Spleen (tissue), 11 donors: ENCODE measurements around the gene HIPK2. TPM values are rescaled to one million over a fixed set of nuclear protein-coding genes. Genes with fewer than 3 reads are reported as not detected.
A peak's percentile ranks its signal among the peaks of the same experiment; 100 is the strongest.

Source experiments
- DNase-seq: peaks from one replicate; pipeline ENCODE4 v3.0.0-alpha.2; 2020
- H3K27ac ChIP-seq, 8 donors: fragments of 200-600 bp; sonication (generic) in 7 of 8; 1 replicate in 4 of 8; 2 replicates in 4 of 8; pipeline versions ENCODE4 v1.5.0 to v1.8.0; 2016 to 2021; ENCODE audit warnings: inconsistent platforms in 4 of 8, mild to moderate bottlenecking in 4 of 8, moderate library complexity in 1 of 8
- H3K27me3 ChIP-seq, 7 donors: fragments of 200-600 bp; sonication (generic) in 6 of 7; replicated peaks in 1 of 7; 1 replicate in 4 of 7; 2 replicates in 3 of 7; pipeline versions ENCODE4 v1.5.0 to v1.8.0; 2016 to 2021; ENCODE audit warnings: inconsistent platforms in 3 of 7, mild to moderate bottlenecking in 1 of 7
- H3K36me3 ChIP-seq, 6 donors: fragments of 200-600 bp; sonication (generic) in 5 of 6; 1 replicate in 4 of 6; 2 replicates in 2 of 6; pipeline versions ENCODE4 v1.5.0 to v1.8.0; 2016 to 2021; ENCODE audit warnings: inconsistent platforms in 2 of 6
- H3K4me1 ChIP-seq, 6 donors: fragments of 200-600 bp; sonication (generic) in 5 of 6; 1 replicate in 3 of 6; 2 replicates in 3 of 6; pipeline versions ENCODE4 v1.5.0 to v1.8.0; 2016 to 2021; ENCODE audit warnings: inconsistent platforms in 3 of 6
- H3K4me3 ChIP-seq, 8 donors: fragments of 200-600 bp; sonication (generic) in 7 of 8; 1 replicate in 4 of 8; 2 replicates in 4 of 8; pipeline versions ENCODE4 v1.5.0 to v1.8.0; 2016 to 2021; ENCODE audit warnings: inconsistent platforms in 4 of 8, mild to moderate bottlenecking in 4 of 8, moderate library complexity in 2 of 8
- H3K9me3 ChIP-seq, 8 donors: fragments of 200-600 bp; sonication (generic) in 7 of 8; 1 replicate in 4 of 8; 2 replicates in 4 of 8; pipeline versions ENCODE4 v1.5.0 to v1.8.0; 2016 to 2021; ENCODE audit warnings: inconsistent platforms in 4 of 8
- POLR2A ChIP-seq, 3 donors: fragments of 450-650 bp; IDR thresholded peaks; one replicate each; pipeline ENCODE4 v1.5.1; 2017; ENCODE audit warnings: antibody characterized with exemption in 3 of 3, mild to moderate bottlenecking in 1 of 3
- POLR2AphosphoS5 ChIP-seq, 3 donors: sonication (generic); formaldehyde crosslinking; IDR thresholded peaks; one replicate each; pipeline ENCODE4 v1.5.1; 2017; ENCODE audit warnings: antibody characterized with exemption in 3 of 3
- WGBS, 5 donors: extraction: QIAGEN DNeasy Blood & Tissue Kit in 3 of 5; methylation state at CpG; one replicate each; pipeline versions ENCODE4 v1.1.5 to v1.1.7; 2013 to 2018; 5-methylcytosine and 5-hydroxymethylcytosine counted together
- intact Hi-C: fragments of 100-400 bp; cut with DNase I; formaldehyde crosslinking; loops from one replicate; pipeline ENCODE4 v1.15.0; 2023; ENCODE audit warnings: low total_unique reads
- polyA plus RNA-seq, 3 donors: library from polyadenylated mRNA; stranded (reverse); fragments of 200-250 nt; gene quantifications; one replicate each; pipeline ENCODE4 v1.2.1, GENCODE V29; 2013
- total RNA-seq, 7 donors: library from RNA; depleted of rRNA in 3 of 7; stranded (reverse); fragments of >200 nt in 3 of 7; fragmentation: NEBNext Ultra II Directional in 4 of 7; extraction: Animal tissue kit (Norgen Biotek cat#: 25700) in 4 of 7; gene quantifications; one replicate each; pipeline versions ENCODE4 v1.1.0 to v1.2.1, GENCODE V29; 2016 to 2021
- TF ChIP-seq, protein P1 (sequence below), 11 experiments: fragments of 200-600 bp in 7 of 11; fragments of 450-650 bp in 4 of 11; sonication (generic) in 4 of 11; IDR thresholded peaks in 8 of 11; conservative IDR thresholded peaks in 3 of 11; 1 replicate in 7 of 11; 2 replicates in 4 of 11; pipeline versions ENCODE4 v1.4.0 to v1.8.0; 2016 to 2021; ENCODE audit warnings: antibody characterized with exemption in 11 of 11, inconsistent platforms in 4 of 11, mild to moderate bottlenecking in 1 of 11
- donor health status: healthy with polysubstance abuse.
- donor health status: DM: no; HTN: no; CAD: no; lungs with moderate emphysema.
- donor health status: DM: no; HTN: no; CAD: no.
- donor health status: Bipolar disorder and iron deficiency.
- donor health status: healthy.
- donor health status: DM: no; HTN: no; CAD: no.
- donor health status: DM: yes; HTN: yes; CAD: no.

Gene HIPK2
- total and polyA plus RNA-seq, 10 donors, result 1.7 to 97.5 (median 51.8) TPM

DNA sequence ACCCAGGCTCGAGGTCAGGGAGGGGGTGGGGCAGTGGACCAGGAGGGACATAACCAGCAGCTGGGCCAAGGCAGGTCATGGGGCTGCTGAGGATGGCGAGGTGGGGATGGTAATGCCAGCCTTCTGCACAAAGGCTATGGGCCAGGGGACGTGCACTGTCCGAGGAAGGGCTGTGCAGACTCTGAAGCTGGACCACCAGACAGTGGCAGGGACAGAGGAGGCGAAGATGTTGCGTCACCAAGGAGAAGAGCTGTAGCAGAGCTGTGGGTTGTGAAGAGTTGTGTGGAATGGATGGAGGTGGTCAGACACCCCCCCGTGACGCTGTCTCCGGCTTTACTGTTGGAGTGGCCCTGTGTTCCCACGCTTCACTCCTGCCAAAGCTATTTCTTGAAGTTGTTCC is 252.6 kb downstream of the HIPK2 start:
- H3K4me1 ChIP-seq, result peaks cover 0 to 14% (median 3%) of the 10 kb centered on the region in 6 donors
- no peak overlapping the region for H3K4me3 ChIP-seq
- WGBS, 5 donors, result 85 to 94% (median 86%) methylated on average over 10 of the region's 10 CpGs
- peaks cover 0 to 65% (median 18%) of the 10 kb centered on the region in 7 donors for H3K27me3 ChIP-seq
- DNase-seq, result no peak
- H3K27ac ChIP-seq, result no peak overlapping the region
- intact Hi-C loops, result no loop called here
- no peaks in the 10 kb centered on the region for H3K36me3 ChIP-seq
- TF ChIP-seq POLR2AphosphoS5 (IDR thresholded peaks at IDR 0.05), result no peak
- TF ChIP-seq, protein P1, sequence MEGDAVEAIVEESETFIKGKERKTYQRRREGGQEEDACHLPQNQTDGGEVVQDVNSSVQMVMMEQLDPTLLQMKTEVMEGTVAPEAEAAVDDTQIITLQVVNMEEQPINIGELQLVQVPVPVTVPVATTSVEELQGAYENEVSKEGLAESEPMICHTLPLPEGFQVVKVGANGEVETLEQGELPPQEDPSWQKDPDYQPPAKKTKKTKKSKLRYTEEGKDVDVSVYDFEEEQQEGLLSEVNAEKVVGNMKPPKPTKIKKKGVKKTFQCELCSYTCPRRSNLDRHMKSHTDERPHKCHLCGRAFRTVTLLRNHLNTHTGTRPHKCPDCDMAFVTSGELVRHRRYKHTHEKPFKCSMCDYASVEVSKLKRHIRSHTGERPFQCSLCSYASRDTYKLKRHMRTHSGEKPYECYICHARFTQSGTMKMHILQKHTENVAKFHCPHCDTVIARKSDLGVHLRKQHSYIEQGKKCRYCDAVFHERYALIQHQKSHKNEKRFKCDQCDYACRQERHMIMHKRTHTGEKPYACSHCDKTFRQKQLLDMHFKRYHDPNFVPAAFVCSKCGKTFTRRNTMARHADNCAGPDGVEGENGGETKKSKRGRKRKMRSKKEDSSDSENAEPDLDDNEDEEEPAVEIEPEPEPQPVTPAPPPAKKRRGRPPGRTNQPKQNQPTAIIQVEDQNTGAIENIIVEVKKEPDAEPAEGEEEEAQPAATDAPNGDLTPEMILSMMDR (IDR thresholded peaks at IDR 0.05 in 8 of 11, conservative IDR thresholded peaks at IDR 0.05 in 3 of 11), result no peak
- no peak for TF ChIP-seq POLR2A (IDR thresholded peaks at IDR 0.05)
- no peaks in the 10 kb centered on the region for H3K9me3 ChIP-seq

DNA sequence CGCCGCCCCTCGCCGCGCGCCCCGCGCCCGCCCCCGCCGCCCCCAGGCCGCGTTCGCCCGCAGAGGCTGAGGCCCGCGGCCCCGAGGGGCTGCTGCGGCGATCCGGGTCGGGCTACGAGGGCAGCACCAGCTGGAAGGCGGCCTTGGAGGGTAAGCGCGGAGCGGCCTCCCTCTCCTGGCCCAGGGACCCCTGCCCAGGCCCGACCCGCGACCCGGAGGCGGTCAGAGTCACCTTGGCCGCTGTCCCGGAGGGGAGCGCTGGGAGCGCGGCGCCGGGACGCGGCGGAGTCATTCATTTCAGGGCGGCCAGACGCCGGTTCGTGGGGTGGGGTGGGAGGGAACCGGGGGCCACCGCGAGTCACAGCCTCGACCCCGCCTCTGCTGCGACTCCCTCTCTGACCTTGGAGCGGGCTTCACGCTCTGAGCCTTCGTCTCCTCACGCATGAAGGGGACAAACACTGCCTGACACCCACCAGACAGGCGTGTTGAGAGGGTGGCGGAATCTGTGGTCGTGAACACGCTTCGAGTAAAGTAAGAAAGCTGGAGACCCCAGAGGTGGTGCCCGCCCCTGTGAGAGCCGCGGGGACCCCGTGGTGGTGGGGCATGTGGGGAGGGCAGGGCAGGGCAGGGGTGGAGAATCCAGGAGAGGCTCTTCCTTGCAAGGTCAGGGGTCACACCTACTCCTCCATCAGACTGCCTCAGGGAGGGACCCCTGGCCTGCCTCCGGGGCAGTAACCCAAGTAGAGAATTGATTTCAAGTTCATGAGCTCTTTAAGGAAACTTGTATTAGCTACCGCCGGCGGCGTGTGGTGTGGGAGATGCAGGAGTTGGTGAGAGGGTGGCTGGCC is 253.6 kb downstream of the HIPK2 start:
- intact Hi-C loops, result no loop called here
- Histone ChIP-seq H3K9me3 (no peaks in the 10 kb centered on the region), H3K36me3 (no peaks in the 10 kb centered on the region), H3K27me3 (peaks cover 0 to 60% (median 18%) of the 10 kb centered on the region in 7 donors), H3K4me1 (peaks cover 0 to 14% (median 3%) of the 10 kb centered on the region in 6 donors), H3K27ac (no peak overlapping the region), H3K4me3 (peak overlapping the region in 1 of 8 donors; percentile 47)
- TF ChIP-seq POLR2AphosphoS5 (IDR thresholded peaks at IDR 0.05) (no peak), POLR2A (IDR thresholded peaks at IDR 0.05) (no peak)
- TF ChIP-seq, protein P1 (IDR thresholded peaks at IDR 0.05 in 8 of 11, conservative IDR thresholded peaks at IDR 0.05 in 3 of 11), result no peak
- WGBS, 5 donors, result 26 to 81% (median 43%) methylated on average over 15 to 70 of the region's 70 CpGs
- DNase-seq, result no peak

DNA sequence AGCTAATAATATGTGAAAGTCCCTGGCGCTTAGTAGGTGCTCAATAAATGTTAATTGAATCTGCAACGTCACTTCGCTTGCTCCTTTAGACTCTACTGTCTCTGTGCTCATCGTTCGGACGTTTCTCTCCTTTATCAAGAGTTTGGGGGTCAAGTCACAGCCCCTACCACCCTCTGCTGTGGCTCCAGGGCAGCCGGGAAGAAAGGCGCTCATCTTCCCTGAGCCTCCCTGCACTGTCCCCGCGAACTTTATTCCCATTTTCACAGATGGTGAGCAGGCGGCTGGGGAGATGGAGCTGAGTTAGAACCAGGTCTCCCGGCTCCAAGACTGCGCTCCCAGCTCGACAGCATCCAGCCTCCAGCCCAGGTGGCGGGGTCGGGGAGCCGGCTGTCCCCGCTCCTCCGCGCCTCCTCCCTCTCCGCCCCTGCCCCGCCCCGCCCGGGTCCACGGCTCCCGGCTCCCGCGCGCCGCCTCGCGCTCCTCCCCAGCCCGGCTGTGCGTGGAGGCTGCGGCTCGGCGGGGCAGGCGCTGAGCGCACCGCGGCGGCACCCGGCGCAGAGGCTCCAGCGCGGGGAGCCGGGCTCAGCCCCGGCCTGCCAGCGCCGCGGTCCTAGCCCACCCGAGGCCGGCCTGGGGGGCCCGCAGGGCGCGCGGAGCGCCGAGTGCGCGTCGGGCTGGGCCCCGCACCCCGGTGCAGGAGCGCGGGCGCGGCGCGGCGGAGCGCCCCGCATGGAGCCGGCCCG is 254.4 kb downstream of the HIPK2 start, which contains the start of gene CLEC2L:
TSS of gene CLEC2L (plus strand) at position 487 of the 743 bp plus-strand sequence. CDS start at position 730, 243 bp downstream.
- Histone ChIP-seq H3K9me3 (no peaks in the 10 kb centered on the region), H3K27ac (no peak within 1 kb of the TSS), H3K4me1 (peaks cover 0 to 14% (median 3%) of the 10 kb centered on the region in 6 donors), H3K36me3 (no peaks in the 10 kb centered on the region), H3K4me3 (peak within 1 kb of the TSS in 2 of 8 donors; percentile 8 to 47), H3K27me3 (peaks cover 0 to 60% (median 18%) of the 10 kb centered on the region in 7 donors)
- TF ChIP-seq, protein P1 (IDR thresholded peaks at IDR 0.05 in 8 of 11, conservative IDR thresholded peaks at IDR 0.05 in 3 of 11), result no peak
- TF ChIP-seq POLR2AphosphoS5 (IDR thresholded peaks at IDR 0.05) (no peak), POLR2A (IDR thresholded peaks at IDR 0.05) (no peak)
- DNase-seq, result no peak
- whole genome bisulfite sequencing, 5 donors, result 2 to 15% (median 5%) methylated on average over 20 to 75 of the region's 75 CpGs
- intact Hi-C loops, result no loop called here
